Activated CD4-positive, alpha-beta T cell treated with anti-CD3 and anti-CD28 coated beads, Interleukin-2, amount 50 U/mL, for 48 hours (primary cell): ENCODE measurements around the gene SPECC1.
A peak's percentile ranks its signal among the peaks of the same experiment; 100 is the strongest.
"Not testable (repeated sequence)": the region's sequence is repeated elsewhere in the genome, so short reads cannot be mapped to it uniquely, and the experiment has no call there.

Experiments used
- DNase-seq, 2 experiments: peaks; one replicate each; pipeline ENCODE4 v3.0.0-alpha.2; 2020

SPECC1 gene

DNA sequence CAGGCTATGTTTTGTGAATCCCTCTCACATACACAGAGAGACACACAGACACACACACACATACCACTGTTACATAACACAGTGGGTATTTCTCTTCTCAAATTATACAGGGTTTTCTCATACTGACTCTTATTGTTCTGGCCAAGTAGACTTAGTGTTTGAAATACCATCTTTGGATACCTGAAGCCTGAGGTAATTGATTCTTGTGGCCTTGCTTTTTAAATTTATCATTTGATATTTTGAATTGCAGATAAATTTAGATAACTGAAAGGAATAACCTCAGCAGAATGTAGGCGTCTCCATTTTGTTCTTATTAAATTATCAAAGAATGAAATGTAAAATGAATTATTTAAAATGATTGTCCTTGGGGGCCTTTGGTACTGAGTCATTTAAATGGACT is 234.4 kb downstream of the SPECC1 start:
- no peak for DNase-seq

DNA sequence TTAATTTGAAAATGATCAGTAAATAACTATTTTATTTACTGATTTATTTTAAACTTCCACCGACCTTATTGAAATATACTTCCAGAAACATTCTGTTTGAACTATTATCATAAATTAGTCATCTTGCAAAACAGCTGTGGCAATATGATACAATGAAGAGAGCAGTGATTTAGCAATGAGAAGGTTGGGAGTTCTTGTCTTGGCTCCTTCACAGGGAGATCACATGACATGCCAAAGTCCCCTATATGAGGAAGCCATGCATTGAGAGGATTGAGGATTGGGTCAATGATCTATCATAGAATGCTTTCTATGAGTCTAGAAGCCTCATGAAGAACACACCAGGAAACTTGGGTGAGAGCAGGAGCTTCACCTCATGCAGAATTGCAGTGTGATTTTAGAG is 235.5 kb downstream of the SPECC1 start:
- DNase-seq, result no peak

DNA sequence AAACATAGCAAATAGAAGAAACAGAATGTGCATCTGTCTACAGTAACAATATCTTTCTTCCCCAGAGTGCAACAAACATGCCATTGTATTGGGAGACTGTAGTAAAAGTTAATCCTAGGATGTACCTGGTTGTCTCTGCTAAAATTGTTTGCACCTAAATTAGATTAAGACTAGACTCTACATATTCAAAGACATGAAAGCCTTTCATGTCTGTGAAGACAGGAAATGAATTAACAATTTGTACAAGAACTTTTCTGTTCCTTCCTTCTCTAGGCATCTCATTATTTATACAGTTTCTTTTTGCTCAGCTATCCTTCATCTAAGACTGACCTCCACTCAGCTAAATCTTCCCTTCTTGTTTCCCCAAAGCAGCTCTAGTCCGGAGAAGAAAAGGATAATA is 237.5 kb downstream of the SPECC1 start:
- no peak for DNase-seq

DNA sequence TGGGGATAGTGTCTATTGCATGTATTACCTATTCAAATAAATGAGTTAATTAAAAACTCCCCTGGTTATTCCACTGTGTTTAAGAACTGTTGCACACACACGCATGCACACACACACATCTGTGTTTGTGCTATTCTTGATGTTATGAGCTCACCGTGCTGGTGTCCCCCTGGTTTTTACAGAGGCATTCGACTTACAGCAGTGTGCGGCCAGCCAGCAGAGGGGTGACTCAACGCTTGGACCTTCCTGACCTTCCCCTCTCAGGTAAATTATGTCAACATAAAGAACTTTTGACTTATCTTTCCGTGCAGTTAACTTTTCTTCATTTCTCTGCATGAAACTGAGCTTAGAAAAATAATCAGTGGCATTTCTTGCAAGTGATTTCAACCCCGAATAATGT is 244.2 kb downstream of the SPECC1 start:
- no peak for DNase-seq

DNA sequence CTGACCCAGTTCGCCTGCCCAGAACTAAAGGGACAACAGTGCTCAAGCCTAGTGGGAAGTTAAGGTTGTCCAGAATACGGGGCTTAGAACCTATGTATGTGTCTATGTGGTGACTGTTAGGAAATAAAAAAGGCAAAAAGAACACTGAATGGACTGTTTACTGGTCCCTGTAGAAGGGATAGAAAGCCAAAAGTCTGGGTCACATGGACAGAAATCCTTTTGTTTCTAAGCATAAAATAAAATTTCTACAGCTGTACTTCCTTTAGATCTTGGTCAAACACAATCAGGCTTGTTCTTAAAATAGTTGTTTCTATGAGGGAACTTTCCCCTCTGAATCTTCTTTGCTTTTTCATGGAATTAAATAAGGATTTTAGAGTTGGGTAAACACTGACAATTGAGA is 245.4 kb downstream of the SPECC1 start:
- no peak for DNase-seq

DNA sequence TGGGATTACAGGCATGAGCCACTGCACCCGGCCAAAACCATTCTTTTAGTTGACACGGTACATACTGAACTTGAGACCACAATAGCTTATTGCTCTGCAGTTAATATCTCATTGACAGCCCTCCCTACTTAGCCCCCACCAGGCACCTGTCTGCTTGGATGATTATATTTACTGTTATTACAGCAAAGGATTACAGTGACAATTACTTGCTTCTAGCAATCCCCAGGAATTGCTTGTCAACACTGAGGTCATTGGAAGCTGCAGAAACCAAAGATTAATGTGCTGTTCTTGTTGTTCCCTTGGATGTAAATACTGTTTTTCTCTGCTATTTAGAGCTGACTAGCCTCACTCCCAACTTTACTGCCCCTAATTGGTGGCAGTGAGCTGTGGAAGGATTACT is 247.0 kb downstream of the SPECC1 start:
- no peak for DNase-seq

DNA sequence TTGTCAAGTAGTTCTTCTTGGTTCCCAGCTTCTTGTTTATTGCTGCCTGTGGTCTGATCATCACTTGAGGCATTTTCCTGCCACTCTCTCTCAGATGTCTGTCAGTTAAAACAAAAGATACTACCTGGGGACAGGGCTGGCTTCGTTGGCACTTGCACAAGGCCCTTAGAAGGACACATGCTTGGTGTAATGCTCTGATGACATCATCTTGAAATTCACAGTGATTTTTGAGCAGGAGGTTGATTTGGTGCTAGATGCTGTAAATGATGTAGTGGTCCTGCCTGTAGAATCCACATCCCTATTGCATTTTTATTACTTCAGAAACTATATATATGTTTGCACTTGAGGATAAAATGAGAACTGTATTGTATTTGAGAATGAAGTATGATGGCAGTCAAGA is 247.8 kb downstream of the SPECC1 start:
- DNase-seq, result no peak

DNA sequence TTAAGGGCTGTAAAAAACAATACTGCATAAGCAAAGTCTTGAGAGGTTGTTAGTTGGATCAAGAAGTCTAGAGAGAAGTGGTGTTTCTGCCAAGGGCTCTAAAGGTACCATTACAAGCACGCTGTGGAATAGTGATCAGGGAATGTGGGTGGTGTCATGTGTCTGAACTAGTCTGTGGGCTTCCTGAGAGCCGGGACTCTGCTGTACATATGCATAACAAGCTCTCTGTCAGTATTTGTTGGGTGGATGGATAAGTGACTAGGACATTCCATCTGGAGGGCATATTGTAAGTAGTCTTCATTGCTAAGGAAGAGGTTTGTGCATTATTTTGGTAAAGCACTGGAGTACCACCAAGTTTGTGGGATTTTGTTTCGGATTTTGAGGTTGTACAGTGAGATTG is 248.6 kb downstream of the SPECC1 start:
- DNase-seq, result no peak

DNA sequence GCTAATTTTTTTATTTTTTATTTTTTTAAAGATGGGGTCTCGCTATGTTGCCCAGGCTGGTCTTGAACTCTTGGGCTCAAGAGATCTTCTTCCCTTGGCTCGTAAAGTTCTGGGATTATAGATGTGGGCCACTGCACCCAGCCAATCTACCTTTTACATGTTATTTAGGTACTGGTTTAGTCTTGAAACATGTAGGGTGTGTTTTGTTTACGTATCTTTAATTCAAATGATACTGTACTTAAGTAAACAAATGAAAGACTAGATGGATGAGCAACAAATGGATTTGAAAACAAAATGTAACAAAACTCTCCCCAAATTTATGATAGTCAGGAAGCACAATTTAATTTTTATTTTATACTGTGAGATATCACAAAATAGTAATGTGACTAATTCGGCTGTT is 250.5 kb downstream of the SPECC1 start:
- no peak for DNase-seq

DNA sequence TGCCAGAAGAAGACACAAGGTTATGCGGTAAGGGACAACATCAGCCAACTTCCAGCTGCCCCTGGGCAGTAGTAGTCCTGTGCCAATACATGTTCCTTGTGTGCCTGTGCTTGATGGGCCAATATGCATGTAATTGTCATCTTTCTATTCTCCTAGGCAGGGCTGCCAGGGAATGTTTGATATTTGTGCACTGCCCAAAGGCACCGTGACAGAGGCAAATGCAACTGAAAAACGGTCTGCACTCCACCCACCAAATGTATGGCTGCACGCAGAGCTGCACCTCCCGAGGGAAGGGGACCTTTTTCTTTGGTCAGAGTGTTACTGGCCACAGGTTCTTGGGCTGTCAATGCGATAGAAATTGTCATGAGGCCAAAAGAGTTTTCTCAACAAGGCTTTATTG is 251.1 kb downstream of the SPECC1 start:
- DNase-seq, result no peak

DNA sequence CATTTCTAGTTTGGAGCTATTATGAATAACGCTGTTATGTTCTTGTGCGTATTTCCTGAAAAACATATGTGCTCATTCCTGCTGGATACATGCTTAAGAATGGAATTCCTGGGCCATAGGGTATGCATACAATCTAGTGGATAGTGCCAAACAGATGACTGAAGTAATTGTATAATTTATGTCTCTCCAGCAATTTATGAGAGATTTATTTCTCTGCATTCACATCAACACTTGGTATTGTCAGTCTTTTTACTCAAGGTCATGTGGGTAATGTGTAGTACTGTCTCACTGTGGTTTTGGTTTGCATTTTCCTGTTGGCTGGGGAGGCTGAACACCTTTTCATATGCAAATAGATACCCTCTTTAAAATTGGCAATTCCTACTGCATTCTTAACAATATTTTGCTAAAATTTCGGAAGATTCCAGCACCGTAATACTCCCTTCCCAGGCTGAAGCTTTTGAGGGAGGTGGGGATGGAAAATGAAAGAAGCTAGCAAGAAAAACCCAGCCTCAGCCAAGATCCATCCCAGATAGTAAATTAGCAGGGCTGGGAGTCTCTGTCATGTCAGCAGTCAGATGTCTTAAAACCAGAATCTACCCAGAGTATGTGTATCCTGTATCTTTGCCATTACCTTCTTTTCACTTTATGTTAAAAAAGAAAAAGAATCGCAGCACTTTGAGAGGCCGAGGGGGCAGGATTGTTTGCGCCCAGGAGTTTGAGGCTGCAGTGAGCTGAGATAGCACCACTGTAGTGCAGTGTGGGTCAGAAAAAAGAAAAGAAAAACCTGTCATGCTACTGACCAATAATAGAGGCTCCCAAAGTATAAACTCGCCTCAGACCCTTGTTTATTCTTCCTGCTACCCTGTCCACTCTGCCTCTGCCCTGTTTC is 253.3 kb downstream of the SPECC1 start:
- no peak for DNase-seq

DNA sequence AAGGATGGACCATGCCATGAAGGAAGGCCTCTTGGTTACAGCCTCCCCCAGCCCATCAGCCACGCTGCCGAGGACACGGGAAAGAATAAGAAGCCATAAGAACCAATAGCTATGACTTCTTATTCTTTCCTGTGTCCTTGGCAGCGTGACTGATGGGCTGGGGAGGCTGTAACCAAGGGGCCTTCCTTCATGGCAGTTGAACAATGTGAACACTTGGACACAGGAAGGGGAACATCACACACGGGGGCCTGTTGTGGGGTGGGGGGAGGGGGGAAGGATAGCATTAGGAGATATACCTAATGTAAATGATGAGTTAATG is 253.9 kb downstream of the SPECC1 start:
- not testable (repeated sequence) for DNase-seq

DNA sequence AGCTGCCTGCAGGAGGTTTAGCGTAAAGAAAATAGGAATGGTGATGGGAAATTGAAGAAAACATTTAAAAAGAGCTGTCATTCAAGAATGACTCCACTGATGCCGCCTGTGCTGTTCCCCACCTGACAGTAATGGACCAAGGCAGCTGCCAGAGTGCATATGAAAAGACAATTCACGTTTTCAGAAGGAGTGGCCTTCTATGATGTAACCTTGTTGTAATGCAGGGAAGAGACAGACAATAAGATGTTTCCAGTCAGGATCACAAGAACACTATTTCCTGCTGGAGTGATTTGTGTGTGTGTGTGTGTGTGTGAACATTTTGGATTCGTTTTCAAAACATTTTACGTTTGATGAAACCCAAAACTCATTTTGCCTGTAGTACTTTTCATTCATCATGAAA is 254.4 kb downstream of the SPECC1 start:
- no peak for DNase-seq

DNA sequence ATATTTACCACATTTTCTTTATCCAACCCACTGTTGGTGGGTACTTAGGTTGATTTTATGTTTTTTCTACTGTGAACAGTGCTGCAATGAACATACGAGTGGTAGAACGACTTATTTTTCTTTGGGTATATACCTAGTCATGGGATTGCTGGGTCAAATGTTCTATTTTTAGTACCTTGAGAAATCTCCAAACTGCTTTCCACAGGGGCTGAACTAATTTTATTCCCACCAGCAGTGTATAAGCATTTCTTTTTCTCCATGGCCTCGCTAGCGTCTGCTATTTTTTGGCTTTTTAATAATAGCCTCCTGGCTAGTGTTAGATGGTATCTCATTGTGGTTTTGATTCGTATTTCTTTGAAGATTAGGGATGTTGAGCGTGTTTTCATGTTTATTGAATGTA is 255.8 kb downstream of the SPECC1 start:
- DNase-seq, result no peak

DNA sequence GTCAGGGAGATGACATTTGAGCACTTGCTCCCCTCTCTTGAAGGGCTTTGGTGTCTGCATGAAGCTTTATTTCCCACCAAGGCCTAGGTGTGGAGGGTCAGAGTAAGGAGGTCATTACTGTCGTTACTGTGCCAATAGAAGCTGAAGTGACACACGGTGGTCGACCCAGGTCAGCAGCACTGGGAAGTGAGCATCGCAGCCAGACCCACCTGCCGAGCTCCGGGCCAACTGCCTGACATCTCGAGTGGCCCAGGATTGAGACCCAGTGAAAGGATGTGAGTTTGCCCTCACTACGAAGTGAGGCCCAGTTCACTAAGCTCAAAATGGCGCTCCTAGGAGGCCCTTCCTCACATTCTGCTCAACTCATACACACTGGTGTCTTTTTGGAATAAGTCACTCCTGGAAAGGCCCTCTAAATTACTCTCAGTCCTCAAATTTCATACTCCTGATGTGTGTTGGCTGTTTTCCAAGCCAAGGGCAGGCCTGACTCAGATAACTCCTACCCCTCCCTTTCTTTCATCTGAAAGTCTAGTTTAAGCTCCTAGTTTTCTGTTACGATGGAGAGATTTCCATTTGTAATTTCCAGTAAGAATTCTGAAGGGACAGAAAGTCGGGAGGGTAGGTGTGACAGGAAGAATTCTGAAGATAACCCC is 257.8 kb downstream of the SPECC1 start:
- no peak for DNase-seq

DNA sequence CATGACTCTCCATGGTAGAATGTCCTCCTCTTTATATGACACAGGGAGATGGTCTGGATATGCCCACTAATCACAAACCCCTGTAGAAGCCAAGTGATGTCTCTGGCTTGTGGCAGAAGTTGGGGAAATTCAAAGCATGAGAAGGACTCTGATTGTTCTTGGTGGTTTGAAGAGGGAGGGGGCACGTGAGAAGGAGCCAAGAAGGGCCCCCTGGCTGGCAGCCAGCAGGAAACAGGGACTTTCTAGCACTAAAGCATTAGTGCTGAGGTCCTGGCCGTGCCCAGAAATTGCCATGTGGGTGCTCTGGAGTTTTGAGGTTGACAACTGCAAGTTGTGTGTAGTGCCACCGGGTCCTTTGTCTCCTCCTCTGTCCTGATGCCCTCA is 258.3 kb downstream of the SPECC1 start:
- DNase-seq, result peak; percentile 19 to 28

DNA sequence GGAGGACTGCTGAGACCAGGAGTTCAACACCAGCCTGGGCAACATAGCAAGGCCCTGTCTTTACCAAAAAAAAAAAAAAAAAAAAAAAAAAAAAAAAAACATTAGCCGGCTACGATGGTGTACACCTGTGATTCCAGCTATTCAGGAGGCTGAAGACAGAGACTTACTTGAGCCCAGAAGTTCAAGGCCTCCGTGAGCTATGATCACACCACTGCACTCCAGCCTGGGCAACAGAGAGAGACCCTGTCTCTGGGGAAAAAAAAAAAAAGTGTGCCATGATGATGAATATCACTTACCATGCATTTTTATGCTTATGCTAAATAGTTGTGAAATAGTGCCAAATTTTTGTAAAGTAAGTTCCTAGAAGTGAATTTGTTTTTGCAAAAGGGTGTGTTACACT is 261.2 kb downstream of the SPECC1 start:
- DNase-seq, result no peak

DNA sequence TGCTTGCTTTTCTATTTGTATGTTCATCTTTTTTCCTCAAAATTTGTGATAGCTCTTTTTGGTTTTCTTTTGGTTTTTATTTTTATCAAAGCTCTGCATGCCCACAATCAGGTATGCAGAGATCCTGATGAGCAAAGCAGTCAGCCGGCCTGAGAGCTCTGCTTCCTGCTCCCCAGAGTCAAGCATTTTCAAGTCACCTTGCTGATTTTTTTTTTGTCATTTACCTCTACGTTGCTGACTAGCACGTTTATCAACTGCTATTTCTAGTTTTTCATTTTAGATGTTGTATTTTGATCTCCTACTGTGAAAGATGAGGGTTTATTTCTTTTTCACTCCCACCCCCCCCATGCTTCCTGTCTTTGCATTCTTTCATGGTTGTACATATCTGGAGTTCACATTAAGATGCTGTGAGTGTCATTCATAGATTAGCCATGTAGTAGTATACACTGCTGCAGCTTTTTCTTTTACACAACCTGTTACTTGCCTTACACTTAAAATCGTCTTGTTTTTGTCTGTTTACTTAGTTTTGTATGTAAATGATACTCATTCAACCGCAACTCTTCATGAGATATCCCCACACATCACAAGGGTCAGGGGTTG is 262.0 kb downstream of the SPECC1 start:
- no peak for DNase-seq

DNA sequence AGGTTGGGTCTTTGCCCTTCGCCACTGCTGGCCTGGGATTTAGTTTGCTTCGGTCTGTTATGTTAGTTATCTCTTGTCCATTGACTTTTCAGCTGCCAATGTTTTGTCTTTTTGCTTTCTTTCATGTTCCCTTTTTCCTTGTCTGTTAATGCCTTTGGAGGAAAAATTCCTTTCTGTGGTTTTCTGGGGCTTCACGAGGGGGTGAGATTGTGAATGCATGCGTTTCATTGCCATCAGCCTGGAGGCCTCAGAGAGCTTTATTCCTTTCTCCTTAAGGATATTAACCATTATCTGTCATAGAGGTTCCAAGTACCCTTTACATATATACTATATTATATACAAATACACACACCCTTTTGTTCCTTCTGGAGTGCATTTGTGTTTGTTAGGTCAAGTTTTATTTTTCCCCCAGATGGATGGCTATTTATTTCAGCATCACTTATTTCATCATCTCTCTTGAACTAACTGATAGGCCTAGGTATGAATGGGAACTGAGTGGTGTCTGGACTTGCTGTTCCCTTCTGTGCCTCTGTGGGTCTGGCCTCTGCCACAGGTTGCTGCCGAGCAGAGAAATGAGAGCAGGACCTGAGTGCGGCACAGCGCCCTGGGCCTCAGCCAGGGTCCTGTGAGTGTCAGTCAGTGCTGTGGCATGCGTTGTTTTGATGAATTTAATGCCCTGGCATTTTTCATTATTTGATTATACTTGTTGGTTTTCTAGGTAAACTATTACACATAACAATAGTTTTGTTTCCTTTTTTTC is 264.8 kb downstream of the SPECC1 start:
- no peak for DNase-seq

DNA sequence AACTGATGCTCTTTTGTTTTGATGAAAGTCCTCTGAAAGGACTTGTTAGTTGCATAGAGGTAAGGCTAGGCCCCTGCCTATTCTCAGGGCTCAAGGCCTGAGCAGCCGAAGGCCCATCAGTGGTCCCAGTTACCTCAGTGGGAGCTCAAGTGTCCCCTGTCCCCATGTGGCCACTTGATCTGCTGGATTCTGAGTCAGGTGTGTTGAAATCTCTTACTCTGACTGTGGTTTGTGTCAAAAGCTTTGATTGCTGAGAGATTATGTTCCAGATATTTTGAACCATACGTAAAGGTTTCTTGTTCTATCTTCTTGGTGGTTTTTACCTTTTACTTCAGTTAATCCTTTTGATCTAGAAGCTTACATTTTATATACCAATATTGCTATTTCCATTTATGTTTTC is 266.5 kb downstream of the SPECC1 start:
- DNase-seq, result no peak

DNA sequence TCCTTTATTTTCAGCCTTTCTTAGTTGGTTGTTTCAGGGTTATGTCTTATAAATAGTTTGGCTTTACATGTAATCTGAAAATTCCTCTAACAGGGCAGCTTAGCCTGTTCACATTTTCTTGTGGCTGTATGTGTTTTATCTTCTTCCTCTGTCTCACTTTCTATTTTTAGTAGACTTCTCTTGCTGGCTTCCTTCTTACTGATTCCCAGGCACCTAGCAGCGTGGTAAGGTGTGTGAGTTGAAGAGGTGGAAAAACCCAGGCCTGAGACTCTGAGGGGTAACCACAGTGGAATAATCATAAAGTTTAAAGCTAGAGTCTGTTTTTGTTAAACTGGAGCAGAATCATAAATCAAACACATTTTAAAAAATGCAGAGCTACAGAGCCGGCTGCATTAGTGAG is 267.3 kb downstream of the SPECC1 start:
- DNase-seq, result no peak

DNA sequence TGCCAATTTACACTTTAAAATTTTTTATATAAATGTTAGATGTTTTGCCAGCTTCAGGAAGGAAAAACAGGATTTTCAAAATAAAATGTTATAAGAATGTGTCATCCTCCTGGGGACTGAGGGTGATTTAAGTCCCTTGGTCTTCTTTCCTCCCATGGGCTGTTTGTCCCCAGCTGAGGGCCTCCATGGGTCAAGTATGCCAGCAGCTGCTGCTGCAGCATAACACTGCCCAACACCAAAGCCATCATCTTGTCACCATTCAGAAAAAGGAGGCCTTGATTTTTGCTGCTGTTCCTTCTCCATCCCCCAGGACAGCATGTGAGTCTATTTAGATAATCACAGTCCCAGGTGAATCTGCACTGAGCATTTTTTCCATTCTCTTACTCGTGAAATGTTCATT is 269.6 kb downstream of the SPECC1 start:
- no peak for DNase-seq

DNA sequence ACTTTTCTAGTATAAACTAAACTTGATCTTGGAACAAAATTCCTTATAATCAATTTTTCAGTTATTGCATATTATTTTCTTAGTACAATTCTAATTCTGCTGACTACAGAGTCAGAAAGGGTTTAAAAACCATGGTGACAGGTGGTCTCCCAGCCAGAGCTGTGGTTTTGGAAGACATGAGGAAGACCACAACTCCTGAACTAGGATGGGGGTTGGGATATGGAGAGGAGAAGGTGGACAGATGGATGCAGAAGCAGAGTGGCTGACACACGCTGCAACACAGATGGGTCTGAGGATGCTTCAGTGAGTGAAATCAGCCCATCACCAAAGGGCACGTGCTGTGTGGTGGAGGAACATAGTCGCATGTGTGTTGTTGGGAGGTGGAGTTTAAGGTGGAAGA is 270.5 kb downstream of the SPECC1 start:
- DNase-seq, result no peak

DNA sequence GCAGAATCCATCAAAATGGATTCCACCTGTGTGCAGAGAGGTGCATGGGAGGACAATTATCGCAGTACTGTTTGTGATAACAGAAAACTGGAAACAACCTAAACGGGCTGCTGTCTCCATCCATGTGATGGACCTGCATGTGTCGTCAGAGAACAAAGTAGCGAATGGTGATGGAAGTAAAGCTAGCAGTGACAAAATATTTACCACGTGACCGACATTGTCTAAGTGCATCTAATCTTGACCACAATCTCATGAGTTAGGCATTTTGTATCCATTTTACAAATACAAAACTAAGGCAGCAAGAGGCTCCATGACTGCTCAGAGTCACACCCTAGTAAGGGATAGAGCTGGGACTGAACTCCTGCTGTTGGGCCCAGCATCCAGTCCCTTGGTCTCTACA is 270.9 kb downstream of the SPECC1 start:
- no peak for DNase-seq
